ENCODE measurements around the gene NINL. TPM values are rescaled to one million over a fixed set of nuclear protein-coding genes. Genes with fewer than 3 reads are reported as not detected.
"Not testable (repeated sequence)": the region's sequence is repeated elsewhere in the genome, so short reads cannot be mapped to it uniquely, and the experiment has no call there.

NINL gene
- polyA plus RNA-seq, 3 donors = 2.9 to 6.9 (median 4.3) TPM

DNA sequence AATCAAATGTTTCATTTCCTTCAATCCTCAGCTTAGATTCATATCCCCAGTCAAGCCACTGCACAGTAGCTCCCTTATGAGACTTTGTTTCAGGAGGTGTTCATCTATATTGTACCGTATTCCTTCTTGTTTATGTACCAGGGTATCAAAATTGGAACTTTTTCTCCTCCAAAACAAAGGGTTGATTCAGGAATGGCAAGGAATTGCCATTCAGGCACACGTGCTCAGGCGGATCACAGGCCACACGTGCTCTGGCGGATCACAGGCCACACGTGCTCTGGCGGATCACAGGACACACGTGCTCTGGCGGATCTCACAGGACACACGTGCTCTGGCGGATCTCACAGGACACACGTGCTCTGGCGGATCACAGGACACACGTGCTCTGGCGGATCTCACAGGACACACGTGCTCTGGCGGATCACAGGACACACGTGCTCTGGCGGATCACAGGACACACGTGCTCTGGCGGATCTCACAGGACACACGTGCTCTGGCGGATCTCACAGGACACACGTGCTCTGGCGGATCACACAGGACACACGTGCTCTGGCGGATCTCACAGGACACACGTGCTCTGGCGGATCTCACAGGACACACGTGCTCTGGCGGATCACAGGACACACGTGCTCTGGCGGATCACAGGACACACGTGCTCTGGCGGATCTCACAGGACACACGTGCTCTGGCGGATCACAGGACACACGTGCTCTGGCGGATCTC, 17.0 kb upstream of the NINL start:
- 94 to 96% (median 96%) methylated on average over 26 to 38 of the region's 39 CpGs for WGBS, 3 donors
- not testable (repeated sequence) for H3K27ac ChIP-seq (ENCODE audit: low read depth, low read length)

DNA sequence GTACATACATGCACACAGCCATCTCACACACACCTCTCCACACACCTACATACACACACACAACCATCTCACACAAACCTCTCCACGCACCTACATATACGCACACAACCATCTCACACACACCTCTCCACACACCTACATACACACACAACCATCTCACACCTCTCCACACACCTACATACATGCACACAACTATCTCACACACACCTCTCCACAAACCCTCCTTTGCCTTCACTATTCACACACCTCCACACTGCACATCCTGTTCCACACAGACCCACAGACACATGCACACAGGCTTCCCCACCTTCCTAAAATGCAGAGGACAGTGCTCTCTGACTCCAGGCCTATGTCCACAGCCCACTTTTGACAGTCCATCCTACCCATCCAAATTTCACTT, 16.3 kb upstream of the NINL start:
- WGBS, 3 donors = 70 to 72% (median 71%) methylated on average over 2 of the region's 2 CpGs
- H3K27ac ChIP-seq (ENCODE audit: low read depth, low read length) = no peak overlapping the region

DNA sequence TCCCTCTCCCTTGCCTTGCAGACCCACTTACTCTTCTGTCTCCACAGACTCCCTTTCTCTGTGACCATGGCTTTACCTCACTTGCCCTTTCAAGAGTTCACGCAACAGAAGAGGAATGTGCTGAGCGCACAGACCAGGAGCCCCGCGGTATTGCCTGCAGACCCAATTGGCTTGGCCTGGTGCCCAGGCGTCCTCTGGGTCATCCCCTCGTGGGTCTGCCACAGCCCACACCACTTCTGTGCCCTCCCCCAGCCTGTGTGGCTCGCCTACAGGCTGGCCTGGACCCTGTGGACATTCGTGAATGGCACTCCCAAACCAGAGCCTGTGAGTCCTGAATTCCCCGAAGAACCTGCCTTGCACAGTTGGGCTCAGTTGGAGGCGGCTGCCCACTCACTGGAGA, 15.3 kb upstream of the NINL start:
- WGBS, 3 donors = 62 to 72% (median 72%) methylated on average over 10 of the region's 10 CpGs
- H3K27ac ChIP-seq (ENCODE audit: low read depth, low read length) = no peak overlapping the region

DNA sequence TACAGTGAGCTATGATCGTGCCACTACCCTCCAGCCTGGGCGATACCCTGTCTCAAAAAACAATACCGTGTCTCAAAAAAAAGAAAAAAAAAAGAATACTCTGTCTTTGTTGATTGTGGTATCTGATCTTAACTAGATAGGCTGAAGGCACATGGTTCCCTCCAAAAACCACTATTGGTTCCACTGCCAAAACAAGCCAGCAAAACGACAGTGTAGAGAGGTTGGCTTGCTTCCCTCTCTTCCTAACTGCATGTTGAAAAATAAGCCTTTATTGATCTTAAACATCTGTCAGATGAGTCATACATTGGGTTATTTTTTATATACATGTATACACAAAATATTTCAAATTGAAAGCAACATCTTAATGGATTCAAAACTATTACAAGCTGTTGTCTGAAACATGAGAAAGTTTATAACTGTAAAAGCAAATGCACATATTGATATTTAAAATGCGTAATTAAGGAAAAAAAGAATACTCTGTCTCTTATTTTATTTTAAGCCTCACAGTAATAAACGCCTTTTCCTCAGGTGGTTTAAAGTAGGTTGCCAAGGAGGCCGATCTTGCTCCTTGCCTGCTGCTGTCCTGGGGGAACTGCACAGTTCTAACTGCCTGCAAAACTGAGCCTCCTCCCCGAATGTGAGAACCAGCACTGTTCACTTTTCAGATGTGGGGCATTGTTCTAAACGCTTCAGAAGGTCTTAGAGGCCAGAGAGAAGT, 7.0 kb upstream of the NINL start:
- 59 to 66% (median 65%) methylated on average over 9 of the region's 9 CpGs for WGBS, 3 donors
- H3K27ac ChIP-seq (ENCODE audit: low read depth, low read length) = no peak overlapping the region

DNA sequence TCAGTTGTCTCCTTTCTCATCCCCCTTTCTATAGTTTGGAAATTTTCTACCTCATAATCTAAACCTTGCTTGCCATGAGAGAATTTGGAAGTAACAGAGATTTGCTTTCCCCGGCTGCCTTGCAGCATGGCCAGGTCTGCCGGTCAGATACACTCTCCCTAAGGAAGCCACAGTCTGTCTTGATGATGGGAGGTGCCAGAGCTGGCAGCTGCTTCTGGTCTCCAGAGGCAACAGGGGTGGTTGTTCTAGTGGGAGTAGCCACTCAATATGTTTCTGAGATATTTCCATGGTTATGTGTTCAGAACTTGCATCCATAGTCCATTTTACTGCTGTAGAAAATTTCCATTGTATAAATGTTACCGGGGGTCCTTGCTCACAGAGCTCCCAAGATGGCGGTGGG, 5.4 kb upstream of the NINL start:
- WGBS, 3 donors = 80 to 96% (median 83%) methylated on average over 4 of the region's 4 CpGs
- not testable (repeated sequence) for H3K27ac ChIP-seq (ENCODE audit: low read depth, low read length)

DNA sequence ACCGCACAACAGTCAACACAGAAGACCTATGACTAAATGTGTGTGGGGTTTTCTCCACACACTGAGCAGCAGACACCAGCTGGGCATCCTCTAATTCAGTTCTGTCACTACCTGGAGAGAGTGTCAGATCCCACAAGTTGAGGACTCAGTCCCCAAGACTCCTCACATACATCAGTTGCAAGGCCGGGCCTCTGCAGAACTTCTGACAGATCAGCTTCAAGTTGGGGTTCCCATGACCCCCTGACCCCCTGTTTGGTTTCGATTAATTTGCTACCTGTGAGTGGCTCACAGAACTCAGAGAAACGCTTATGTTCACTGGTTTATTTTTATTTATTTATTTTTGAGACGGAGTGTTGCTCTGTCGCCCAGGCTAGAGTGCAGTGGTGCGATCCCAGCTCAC, 3.2 kb upstream of the NINL start:
- WGBS, 3 donors = 91 to 94% (median 92%) methylated on average over 7 of the region's 7 CpGs
- no peak overlapping the region for H3K27ac ChIP-seq (ENCODE audit: low read depth, low read length)

DNA sequence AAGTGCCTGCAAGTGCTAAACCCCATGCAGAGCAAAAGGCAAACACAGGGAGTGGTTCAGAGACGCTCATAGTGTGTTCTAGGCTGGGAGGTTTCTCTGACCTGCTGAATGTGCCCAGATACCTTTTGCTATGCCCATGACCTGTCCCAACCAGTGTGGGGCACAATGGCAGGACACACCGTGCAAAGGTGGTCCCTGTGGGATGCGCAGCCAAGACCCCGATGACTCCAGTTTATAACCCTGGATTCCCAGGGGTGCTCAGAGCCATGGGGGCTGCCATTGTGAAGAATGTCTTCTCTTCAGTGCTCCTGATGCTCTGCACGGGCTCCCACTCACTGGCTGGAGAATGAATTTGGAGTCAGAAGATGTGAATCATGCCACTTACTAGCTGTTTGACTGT, 2.2 kb upstream of the NINL start:
- no peak overlapping the region for H3K27ac ChIP-seq (ENCODE audit: low read depth, low read length)
- 78 to 85% (median 81%) methylated on average over 5 of the region's 5 CpGs for WGBS, 3 donors

DNA sequence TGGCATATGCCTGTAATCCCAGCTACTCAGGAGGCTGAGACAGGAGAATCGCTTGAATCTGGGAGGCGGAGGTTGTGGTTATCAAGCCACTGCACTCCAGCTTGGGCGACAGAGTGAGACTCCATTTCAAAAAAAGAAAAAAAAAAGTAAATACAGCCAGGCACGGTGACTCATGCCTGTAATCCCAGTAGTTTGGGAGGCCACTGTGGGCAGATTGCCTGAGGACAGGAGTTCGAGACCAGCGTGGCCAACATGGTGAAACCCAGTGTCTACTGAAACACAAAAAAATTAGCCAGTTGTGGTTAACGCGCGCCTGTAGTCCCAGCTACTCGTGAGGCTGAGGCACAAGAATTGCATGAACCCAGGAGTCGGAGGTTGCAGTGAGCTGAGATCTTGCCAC, 1.5 kb upstream of the NINL start:
- 84 to 88% (median 88%) methylated on average over 11 of the region's 11 CpGs for WGBS, 3 donors

DNA sequence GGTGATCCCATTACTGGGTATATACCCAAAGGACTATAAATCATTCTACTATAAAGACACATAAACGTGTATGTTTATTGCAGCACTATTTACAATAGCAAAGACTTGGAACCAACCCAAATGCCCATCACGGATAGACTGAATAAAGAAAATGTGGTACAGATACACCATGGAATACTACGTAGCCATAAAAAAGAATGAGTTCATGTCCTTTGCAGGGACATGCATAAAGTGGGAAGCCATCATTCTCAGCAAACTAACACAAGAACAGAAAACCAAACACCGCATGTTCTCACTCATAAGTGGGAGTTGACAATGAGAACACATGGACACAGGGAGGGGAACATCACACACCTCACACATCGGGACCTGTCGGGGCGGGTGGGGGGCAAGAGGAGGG, 1.7 kb downstream of the NINL start:
- H3K27ac ChIP-seq (ENCODE audit: low read depth, low read length) = not testable (repeated sequence)
- 83 to 91% (median 89%) methylated on average over 7 of the region's 7 CpGs for WGBS, 3 donors

More for the DNA sequence above, 1.5 kb upstream of the NINL start:
- no peak overlapping the region for H3K27ac ChIP-seq (ENCODE audit: low read depth, low read length)

DNA sequence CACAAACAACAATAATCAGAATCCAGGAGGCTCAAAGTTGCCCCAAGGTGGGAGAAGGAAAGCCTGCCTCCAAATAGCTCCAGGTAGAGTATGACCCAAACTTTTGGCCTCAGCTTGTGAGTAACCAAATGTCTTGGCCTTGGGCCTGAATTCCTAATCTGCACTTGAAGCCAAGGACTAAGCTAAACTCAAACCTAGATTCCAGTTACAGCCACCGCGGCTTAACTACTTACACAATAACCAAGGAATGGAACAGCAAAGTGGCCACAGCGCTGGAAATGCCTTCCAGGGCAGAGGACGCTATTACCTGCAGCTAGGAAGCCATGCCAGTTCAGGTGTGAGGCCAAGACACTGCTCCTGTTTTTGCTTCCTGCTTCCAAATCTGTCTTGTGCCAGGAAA, 4.6 kb downstream of the NINL start:
- H3K27ac ChIP-seq (ENCODE audit: low read depth, low read length) = no peak overlapping the region
- 51 to 71% (median 70%) methylated on average over 4 of the region's 4 CpGs for WGBS, 3 donors

DNA sequence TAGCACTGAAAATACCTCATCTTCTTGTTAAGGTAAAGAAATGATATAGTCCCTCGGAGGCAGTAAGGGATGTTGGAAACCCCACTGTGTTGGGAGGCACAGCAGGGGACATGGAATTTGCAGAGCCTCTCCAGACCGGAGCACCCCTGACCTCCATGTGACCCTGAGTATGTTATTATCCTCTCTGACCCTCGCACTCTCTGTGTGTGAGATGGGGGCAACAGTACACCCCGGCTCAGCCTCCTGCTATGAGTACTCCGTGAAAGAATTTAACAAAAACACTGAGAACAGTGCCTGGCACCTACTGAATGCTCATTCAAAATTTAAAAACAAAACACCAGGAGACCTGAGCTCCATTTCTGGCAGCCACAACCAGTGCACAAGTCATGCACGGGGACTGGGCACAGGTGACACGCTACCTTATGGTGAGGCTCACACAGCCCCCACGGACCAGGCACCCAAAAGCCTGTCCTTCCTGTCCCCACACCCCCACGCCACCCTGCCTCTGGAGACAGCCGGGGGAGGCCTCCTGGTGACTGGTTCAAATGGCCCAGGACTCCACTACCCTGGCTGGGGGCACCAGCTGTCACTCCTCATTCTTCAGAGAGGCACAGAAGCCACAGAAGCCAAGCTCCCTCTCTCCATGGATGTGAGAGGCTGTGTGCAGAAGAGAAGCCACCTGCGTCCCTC, 6.1 kb downstream of the NINL start:
- WGBS, 3 donors = 84 to 88% (median 86%) methylated on average over 11 of the region's 11 CpGs
- no peak overlapping the region for H3K27ac ChIP-seq (ENCODE audit: low read depth, low read length)

DNA sequence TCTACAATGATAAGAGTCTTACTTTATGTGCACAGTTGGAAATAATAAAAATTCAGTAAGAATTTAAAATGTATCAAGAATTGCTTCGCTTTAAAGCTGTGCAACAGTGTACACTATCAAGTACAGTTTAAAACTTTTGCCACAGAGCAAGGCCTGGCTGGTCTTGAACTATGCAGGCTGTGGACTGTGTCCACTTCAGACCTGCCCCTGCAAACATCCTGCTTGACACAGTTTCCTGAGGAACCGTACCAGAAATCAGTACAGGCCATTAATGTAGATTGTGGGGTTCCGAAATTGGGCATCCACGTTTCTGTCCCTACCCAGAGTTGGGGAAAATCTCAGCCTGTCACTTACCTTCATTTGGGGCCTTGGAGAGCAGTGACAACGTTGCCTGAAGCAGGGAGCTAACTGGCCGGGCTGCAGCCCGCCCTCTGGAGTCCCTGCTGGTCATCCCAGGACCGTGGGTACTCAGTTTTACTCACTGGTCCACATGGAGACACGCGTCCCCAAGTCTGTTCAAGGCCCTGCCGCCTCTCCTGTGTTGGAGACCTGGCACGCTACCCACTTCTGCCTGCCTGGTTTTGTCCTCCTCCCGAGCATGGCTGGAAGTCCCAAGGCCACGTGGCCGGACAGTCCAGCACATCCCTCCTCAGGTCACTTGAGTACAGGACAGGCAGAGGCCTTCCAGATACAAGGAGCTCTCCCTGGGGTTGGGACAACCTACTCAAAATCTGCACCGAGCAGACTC, 8.4 kb downstream of the NINL start:
- no peak overlapping the region for H3K27ac ChIP-seq (ENCODE audit: low read depth, low read length)
- 81 to 88% (median 86%) methylated on average over 16 of the region's 16 CpGs for WGBS, 3 donors

DNA sequence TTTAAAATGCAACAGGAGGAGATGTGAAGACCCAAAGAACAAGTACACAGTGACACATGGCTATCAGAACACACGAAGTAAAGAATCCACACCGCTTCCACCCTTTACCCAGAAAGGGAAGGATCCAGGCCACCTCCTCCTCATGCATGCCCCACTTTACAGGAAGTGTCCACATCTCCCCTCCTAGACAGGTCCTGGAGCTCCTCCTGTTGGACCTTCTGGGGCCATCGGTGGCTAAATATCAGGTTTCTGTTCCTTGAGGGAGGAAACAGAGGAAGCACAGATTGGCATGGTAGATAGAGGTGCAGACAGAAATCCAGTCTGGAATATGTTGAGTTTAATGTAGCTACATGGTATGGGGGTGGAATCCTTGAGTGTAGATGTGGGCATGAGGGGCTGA, 10.9 kb downstream of the NINL start:
- 55 to 80% (median 56%) methylated on average over 3 of the region's 3 CpGs for WGBS, 3 donors
- H3K27ac ChIP-seq (ENCODE audit: low read depth, low read length) = no peak overlapping the region

DNA sequence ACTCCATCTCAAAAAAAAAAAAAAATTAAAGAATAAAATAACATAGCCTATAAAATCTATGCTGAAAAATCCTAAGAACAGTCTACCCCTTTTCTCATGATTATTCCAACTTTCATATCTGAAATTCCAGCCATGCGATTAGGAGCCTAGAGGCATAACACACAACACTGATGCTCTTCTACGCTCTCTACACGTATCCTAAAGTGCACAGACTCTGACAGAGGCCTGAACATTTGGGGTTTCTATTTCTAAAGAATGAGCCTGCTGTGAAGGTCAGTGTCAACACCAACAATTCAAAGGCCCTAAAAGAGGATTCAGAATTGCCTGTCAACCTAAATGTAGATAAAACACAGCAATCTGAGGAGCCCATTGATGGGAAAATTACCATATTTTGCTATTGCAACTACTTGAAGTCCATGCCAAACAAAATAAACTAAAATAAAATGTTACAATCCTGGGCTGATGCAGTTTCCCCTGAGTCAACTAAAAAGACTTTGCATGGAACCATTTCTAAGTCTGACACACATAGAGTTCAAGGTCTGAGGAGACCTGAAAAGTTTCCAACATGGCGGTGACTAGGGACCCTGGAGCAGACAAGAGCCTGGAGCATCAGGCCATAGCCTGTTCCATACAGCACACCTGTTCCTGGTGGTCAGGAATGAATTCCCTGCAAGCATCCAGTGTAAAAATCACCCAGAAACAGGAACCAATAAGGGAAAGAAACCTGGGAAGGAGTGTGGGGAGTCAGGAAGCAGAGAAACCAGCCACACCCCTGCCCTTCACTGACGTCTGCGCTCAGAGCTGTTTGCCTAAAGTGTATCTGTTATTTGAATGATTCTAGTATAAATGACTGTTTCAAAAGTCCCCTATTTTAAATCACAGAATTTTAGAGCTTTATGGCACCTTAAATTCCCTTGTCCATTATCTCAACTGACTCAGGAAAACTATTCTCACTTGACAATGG, 11.8 kb downstream of the NINL start:
- no peak overlapping the region for H3K27ac ChIP-seq (ENCODE audit: low read depth, low read length)
- 89 to 90% (median 89%) methylated on average over 6 of the region's 6 CpGs for WGBS, 3 donors

DNA sequence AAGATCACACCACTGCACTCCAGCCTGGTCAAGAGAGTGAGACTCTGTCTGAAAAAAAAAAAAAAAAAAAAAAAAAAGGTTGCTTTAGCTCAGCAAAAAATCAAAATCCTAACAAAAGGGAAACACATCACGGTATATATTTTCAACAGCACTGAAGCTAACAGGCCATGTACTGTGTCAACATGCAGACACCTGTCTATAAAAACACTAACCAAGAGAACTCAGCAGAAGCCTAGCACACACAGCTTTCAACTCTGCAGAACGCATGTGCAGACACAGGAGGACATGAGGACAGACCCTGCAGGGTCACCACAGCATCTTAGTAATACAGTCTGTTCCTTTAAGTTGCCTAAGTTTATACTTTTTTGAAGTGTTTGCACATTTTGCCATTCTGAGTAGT, 13.5 kb downstream of the NINL start:
- 79 to 91% (median 83%) methylated on average over 2 of the region's 2 CpGs for WGBS, 3 donors
- no peak overlapping the region for H3K27ac ChIP-seq (ENCODE audit: low read depth, low read length)

DNA sequence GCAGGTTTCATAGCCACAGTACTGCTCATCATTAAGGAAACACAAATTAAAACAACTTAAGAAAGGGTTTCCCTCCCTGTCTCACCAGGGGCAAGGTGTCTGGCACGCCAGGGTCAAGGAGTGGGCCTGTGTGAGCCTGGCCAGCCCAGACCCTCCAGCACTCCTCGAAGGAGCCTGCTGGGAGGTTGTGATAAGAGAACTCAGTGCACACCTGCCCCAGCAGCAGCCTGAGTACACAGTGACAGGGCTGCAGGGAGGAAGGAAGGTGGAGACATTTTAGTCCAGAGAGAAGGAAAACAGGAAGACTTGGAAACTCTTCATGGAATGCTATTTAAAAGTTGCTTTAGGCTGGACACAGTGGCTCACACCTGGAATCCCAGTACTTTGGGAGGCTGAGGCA, 14.1 kb downstream of the NINL start:
- H3K27ac ChIP-seq (ENCODE audit: low read depth, low read length) = no peak overlapping the region
- WGBS, 3 donors = 39 to 62% (median 53%) methylated on average over 2 of the region's 2 CpGs

DNA sequence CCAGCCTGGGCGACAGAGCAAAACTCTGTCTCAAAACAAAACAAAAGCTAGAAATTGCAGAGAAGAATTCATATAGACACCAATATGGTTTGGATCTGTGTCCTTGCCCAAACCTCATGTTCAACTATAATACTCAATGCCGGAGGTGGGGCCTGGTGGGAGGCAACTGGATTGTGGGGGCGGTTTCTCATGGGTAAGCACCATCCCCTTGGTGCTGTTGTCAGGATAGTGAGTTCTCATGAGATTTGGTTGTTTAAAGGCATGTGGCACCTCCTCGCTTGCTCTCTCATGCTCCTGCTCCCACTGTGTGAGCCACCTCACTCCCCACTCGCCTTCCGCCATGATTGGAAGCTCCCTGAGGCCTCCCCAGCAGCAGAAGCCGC, 15.2 kb downstream of the NINL start:
- no peak overlapping the region for H3K27ac ChIP-seq (ENCODE audit: low read depth, low read length)
- 91 to 99% (median 96%) methylated on average over 7 of the region's 7 CpGs for WGBS, 3 donors

DNA sequence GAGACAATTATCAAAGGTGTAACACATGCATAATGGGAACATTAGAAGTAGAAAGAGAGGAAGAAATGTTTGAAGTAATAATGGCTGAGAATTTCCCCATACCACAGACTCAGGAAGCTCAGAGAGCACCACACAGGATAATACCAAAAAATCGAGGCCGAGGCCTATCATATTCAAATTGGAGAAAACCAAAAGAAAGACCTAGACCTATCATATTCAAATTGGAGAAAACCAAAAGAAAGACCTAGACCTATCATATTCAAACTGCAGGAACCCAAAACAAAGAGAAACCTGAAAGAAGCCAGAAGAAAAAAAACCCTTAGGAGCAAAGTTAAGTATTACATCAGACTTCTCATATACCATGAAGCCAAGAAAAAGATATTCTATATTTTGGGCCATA, 18.0 kb downstream of the NINL start:
- no peak overlapping the region for H3K27ac ChIP-seq (ENCODE audit: low read depth, low read length)
- 87 to 91% (median 88%) methylated on average over 2 of the region's 2 CpGs for WGBS, 3 donors

All from adipose tissue (tissue), 3 donors.